Cardiac fibroblast (primary cell): ENCODE data around the gene PPIB.

Experiments
- DNase-seq, 2 donors: peaks; one replicate each; pipeline versions ENCODE4 v3.0.0 to v3.0.0-alpha.2; 2010; ENCODE audit warnings: low read depth in 2 of 2
- H3K4me3 ChIP-seq, 2 donors: replicated peaks in 1 of 2; 1 replicate in 1 of 2; 2 replicates in 1 of 2; pipeline ENCODE4 v1.5.1; 2011; ENCODE audit warnings: low read depth in 2 of 2, low read length in 2 of 2, mild to moderate bottlenecking in 2 of 2, moderate library complexity in 1 of 2
- CTCF ChIP-seq: IDR thresholded peaks from one replicate; pipeline ENCODE4 v1.5.1; 2011; ENCODE audit warnings: low read depth, mild to moderate bottlenecking, low read length, inconsistent platforms

Gene PPIB

GRCh38 chr15:64146520-64146884 lies 16.3 kb downstream of the PPIB start:
- no peak overlapping the region for H3K4me3 ChIP-seq
- no peak for DNase-seq
- no peak for TF ChIP-seq CTCF

GRCh38 chr15:64146041-64146440 lies 16.8 kb downstream of the PPIB start:
- DNase-seq, result no peak
- no peak for TF ChIP-seq CTCF
- H3K4me3 ChIP-seq, result no peak overlapping the region

- no peak for DNase-seq
- TF ChIP-seq CTCF, result no peak
- no peak overlapping the region for H3K4me3 ChIP-seq
Observed at GRCh38 chr15:64144565-64145281, 18.1 kb downstream of the PPIB start.

GRCh38 chr15:64144192-64144564 lies 18.6 kb downstream of the PPIB start:
- no peak overlapping the region for H3K4me3 ChIP-seq
- no peak for DNase-seq
- no peak for TF ChIP-seq CTCF

- DNase-seq, result no peak
- TF ChIP-seq CTCF, result no peak
- no peak overlapping the region for H3K4me3 ChIP-seq
Observed at GRCh38 chr15:64143276-64143675, 19.5 kb downstream of the PPIB start.

GRCh38 chr15:64141798-64142512 lies 20.9 kb downstream of the PPIB start:
- no peak for DNase-seq
- no peak overlapping the region for H3K4me3 ChIP-seq
- no peak for TF ChIP-seq CTCF
